ENCODE data around the gene SPG7. TPM values are rescaled to one million over a fixed set of nuclear protein-coding genes. Genes with fewer than 3 reads are reported as not detected.

The SPG7 gene
- total and polyA plus RNA-seq, 9 of the 15 experiments (the other 6 are each of a cell fraction or from before 2014, with no cell fraction given): 5.8 to 89.1 (median 49.4) TPM

GRCh38 chr16:89550421-89551007 lies 42.3 kb downstream of the SPG7 start:
- ATAC-seq (no peak), DNase-seq (ENCODE audit: extremely low read depth in 1 of 4, low spot score in 3 of 4) (no peak), FAIRE-seq (no peak)
- H3K36me3 ChIP-seq (ENCODE audit: control insufficient read depth, insufficient read depth, low read length): peaks cover 86% of the 10 kb centered on the region; the same call in 2 of the 3 replicates
- H3K27ac ChIP-seq (ENCODE audit: extremely low read depth, low read depth, low read length): no peak overlapping the region
- H3K9me3 ChIP-seq (replicated peaks; ENCODE audit: control insufficient read depth, insufficient read depth, low read depth, low read length): no peaks in the 10 kb centered on the region
- 0 out of 4 replicates have a peak overlapping the region, but pooled peaks of 1 of the 2 experiments have one; percentile 6 for H3K9ac ChIP-seq (ENCODE audit: insufficient read depth in 1 of 2, low read depth in 2 of 2, low read length in 2 of 2)
- no peaks in the 10 kb centered on the region for H3K79me2 ChIP-seq (ENCODE audit: control insufficient read depth, insufficient read depth, low read length)
- BruUV-seq (replicated peaks): no TSS peak
- no peak overlapping the region for H2AFZ ChIP-seq (ENCODE audit: low read depth, low read length)
- H4K20me1 ChIP-seq (replicated peaks; ENCODE audit: control insufficient read depth, insufficient read depth, low read length): no peaks in the 10 kb centered on the region; the same call in 1 of the 2 replicates
- H3K4me3 ChIP-seq: no peak overlapping the region
- no peak overlapping the region for H3K4me2 ChIP-seq (ENCODE audit: insufficient read depth, low read length)
- intact Hi-C loops (cut with micrococcal nuclease) (no loop called here), in situ Hi-C loops (cut with MboI) (no loop called here)
- ChIA-PET POLR2A (interaction anchor here (1.6 kb wide), 1 partner anchor 13 kb away, joined by 4 read pairs; no protein-coding TSS in a partner anchor), CTCF (ENCODE audit: low intra/inter-chr PET ratio) (no interaction called here)
- no peak for TF ChIP-seq SREBF1 (IDR thresholded peaks at IDR 0.05; ENCODE audit: borderline replicate concordance, low read depth, low read length)
- TF ChIP-seq POLR2G (IDR thresholded peaks at IDR 0.05; ENCODE audit: low read depth, low read length): 0 out of 2 replicates have a peak, but pooled peaks have one; percentile 34
- WGBS (ENCODE audit: insufficient coverage, low coverage, missing lambda C conversion rate): 90% methylated on average over 22 of the region's 22 CpGs
- no peaks in the 10 kb centered on the region for H3K27me3 ChIP-seq (ENCODE audit: control insufficient read depth in 2 of 2, insufficient read depth in 2 of 2, low read length in 2 of 2)
- peaks cover 0 to 2% of the 10 kb centered on the region in 2 experiments; a peak in 1 of 5 replicates for H3K4me1 ChIP-seq (replicated peaks in 1 of 2; ENCODE audit: control insufficient read depth in 2 of 2, insufficient read depth in 2 of 2, low read length in 2 of 2)
- peaks cover 2% of the 10 kb centered on the region for H3K9me1 ChIP-seq (ENCODE audit: control insufficient read depth, insufficient read depth, low read length)

- no peak overlapping the region for H2AFZ ChIP-seq (ENCODE audit: low read depth, low read length)
- CTCF ChIA-PET (ENCODE audit: low intra/inter-chr PET ratio): no interaction called here
- H3K4me2 ChIP-seq (ENCODE audit: insufficient read depth, low read length): no peak overlapping the region
- peak overlapping the region in 1 of 2 experiments; percentile 51; a peak in 1 of 4 replicates for H3K9ac ChIP-seq (ENCODE audit: insufficient read depth in 1 of 2, low read depth in 2 of 2, low read length in 2 of 2)
- no peaks in the 10 kb centered on the region; the same call in 1 of the 2 replicates for H4K20me1 ChIP-seq (replicated peaks; ENCODE audit: control insufficient read depth, insufficient read depth, low read length)
- no peak overlapping the region for H3K27ac ChIP-seq (ENCODE audit: extremely low read depth, low read depth, low read length)
- no TSS peak for BruUV-seq (replicated peaks)
- H3K9me3 ChIP-seq (replicated peaks; ENCODE audit: control insufficient read depth, insufficient read depth, low read depth, low read length): no peaks in the 10 kb centered on the region
- no peak overlapping the region for H3K4me3 ChIP-seq
- WGBS (ENCODE audit: insufficient coverage, low coverage, missing lambda C conversion rate): 93% methylated on average over 18 of the region's 22 CpGs
- peaks cover 86% of the 10 kb centered on the region; the same call in 2 of the 3 replicates for H3K36me3 ChIP-seq (ENCODE audit: control insufficient read depth, insufficient read depth, low read length)
- POLR2A ChIA-PET: interaction anchor here (1.3 to 1.8 kb wide), 3 partner anchors 10 to 45 kb away, joined by 3 to 7 read pairs (median 5); no protein-coding TSS in a partner anchor
- FAIRE-seq (no peak), ATAC-seq (no peak), DNase-seq (ENCODE audit: extremely low read depth in 1 of 4, low spot score in 3 of 4) (no peak)
- peaks cover 3 to 12% of the 10 kb centered on the region in 2 experiments; a peak in 3 of 5 replicates for H3K4me1 ChIP-seq (replicated peaks in 1 of 2; ENCODE audit: control insufficient read depth in 2 of 2, insufficient read depth in 2 of 2, low read length in 2 of 2)
- no peaks in the 10 kb centered on the region for H3K79me2 ChIP-seq (ENCODE audit: control insufficient read depth, insufficient read depth, low read length)
- intact Hi-C loops (cut with micrococcal nuclease) (no loop called here), in situ Hi-C loops (cut with MboI) (no loop called here)
- peaks cover 2% of the 10 kb centered on the region for H3K9me1 ChIP-seq (ENCODE audit: control insufficient read depth, insufficient read depth, low read length)
- H3K27me3 ChIP-seq (ENCODE audit: control insufficient read depth in 2 of 2, insufficient read depth in 2 of 2, low read length in 2 of 2): no peaks in the 10 kb centered on the region
Measured at GRCh38 chr16:89552329-89552728, 44.1 kb downstream of the SPG7 start.
